ENCODE data around the gene RNF150.
"Not testable (repeated sequence)": the region's sequence is repeated elsewhere in the genome, so short reads cannot be mapped to it uniquely, and the experiment has no call there.

Gene RNF150

GRCh38 chr4:141058591-141059512 lies 74.4 kb downstream of the RNF150 start:
- no peak for TF ChIP-seq CTCF (IDR thresholded peaks at IDR 0.05)
- no peak for DNase-seq (ENCODE audit: low spot score)
- H3K4me3 ChIP-seq = no peak overlapping the region
- H3K27ac ChIP-seq = no peak overlapping the region

- Histone ChIP-seq H3K4me3 (no peak overlapping the region), H3K27ac (no peak overlapping the region)
- TF ChIP-seq CTCF (IDR thresholded peaks at IDR 0.05) = no peak
- no peak for DNase-seq (ENCODE audit: low spot score)
Observed at GRCh38 chr4:141057582-141057981, 75.7 kb downstream of the RNF150 start.

- no peak for TF ChIP-seq CTCF (IDR thresholded peaks at IDR 0.05)
- Histone ChIP-seq H3K4me3 (no peak overlapping the region), H3K27ac (no peak overlapping the region)
- no peak for DNase-seq (ENCODE audit: low spot score)
Observed at GRCh38 chr4:141056473-141056872, 76.8 kb downstream of the RNF150 start.

DNA sequence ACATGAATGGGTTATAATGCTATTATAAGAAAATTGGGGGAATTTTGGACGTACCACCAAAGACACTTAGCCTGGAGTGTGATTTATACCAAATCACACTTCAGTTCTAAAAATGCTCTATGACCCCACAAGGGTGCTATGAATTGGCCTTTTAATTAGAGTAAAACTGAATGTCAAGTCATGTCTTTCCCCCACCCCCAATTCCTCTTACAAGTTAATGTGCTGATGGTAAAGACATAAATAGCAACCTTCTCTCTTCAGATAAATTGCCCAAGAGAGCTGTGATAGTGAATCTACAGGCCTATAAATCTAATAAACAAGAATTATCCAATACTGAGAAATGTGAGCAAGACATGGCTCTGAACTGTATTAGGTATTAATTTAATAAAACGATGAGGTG lies 78.8 kb downstream of the RNF150 start:
- no peak overlapping the region for H3K27ac ChIP-seq
- DNase-seq (ENCODE audit: low spot score) = no peak
- H3K4me3 ChIP-seq = no peak overlapping the region
- no peak for TF ChIP-seq CTCF (IDR thresholded peaks at IDR 0.05)

DNA sequence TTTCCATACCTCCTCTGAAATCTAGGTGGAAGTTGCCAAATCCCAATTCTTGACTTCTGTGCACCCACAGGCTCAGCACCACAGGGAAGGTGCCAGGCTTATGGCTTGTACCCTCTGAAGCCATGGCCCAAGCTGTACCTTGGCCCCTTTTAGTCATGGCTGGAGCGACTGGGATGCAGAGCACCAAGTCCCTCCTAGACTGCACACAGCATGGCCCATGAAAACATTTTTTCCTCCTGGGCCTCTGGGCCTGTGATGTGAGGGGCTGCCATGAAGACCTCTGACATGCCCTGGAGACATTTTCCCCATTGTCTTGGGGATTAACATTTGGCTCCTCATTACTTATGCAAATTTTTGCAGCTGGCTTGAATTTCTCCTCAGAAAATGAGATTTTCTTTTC lies 82.3 kb downstream of the RNF150 start:
- H3K4me3 ChIP-seq; H3K27ac ChIP-seq; DNase-seq (ENCODE audit: low spot score): not testable (repeated sequence)

DNA sequence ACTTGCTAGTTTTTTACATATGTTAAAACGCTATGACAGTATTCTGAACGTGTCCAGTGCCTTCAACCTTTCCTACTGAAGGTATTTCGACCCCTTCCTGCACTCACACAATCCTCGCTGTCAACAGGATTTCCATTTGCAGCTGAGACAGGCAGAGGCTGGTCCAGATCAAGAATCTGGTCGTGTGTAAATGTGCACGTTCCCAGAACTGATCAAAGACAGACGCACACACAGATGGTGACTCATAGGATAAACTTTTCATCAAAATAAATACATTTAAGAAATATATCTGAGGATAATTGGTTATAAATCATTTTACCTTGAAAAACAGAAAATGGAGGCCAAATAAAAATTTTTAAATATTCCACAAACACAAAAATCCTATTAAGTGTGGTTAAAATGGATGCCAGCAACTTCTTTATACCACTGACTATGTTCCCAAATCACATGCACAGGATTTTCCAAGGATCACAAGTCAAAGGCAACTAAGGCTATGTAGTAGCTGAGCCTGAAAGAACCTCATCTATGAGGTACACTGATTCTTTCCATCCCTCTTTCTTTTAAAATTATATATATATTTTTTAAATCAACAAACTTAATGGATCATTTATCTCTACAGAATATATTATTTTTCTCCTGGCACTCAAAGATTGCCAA lies 85.9 kb downstream of the RNF150 start:
- DNase-seq (ENCODE audit: low spot score) = no peak
- no peak overlapping the region for H3K4me3 ChIP-seq
- no peak for TF ChIP-seq CTCF (IDR thresholded peaks at IDR 0.05)
- no peak overlapping the region for H3K27ac ChIP-seq

DNA sequence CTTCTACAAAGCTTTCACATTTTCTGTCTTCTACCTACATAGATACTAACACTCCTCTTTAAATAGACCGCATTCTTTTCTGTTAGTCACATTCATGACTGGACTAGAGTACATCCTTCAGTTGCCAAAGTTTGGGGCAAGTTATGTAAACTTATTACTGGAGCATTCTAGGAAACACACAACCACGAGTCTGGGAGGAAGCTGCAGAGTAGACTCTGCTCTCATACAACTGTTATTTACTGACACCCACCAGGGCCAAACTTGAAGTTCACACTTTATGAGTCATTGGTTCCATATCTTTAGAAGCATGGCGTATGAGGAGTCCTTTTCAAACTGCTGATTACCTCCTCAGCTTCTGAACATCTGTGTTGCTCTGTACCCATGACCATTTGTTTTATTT lies 87.0 kb downstream of the RNF150 start:
- DNase-seq (ENCODE audit: low spot score) = no peak
- H3K4me3 ChIP-seq = no peak overlapping the region
- H3K27ac ChIP-seq = no peak overlapping the region
- no peak for TF ChIP-seq CTCF (IDR thresholded peaks at IDR 0.05)

Measured in coronary artery (tissue), 2 donors.